ENCODE measurements around the gene BUB1.

DNA sequence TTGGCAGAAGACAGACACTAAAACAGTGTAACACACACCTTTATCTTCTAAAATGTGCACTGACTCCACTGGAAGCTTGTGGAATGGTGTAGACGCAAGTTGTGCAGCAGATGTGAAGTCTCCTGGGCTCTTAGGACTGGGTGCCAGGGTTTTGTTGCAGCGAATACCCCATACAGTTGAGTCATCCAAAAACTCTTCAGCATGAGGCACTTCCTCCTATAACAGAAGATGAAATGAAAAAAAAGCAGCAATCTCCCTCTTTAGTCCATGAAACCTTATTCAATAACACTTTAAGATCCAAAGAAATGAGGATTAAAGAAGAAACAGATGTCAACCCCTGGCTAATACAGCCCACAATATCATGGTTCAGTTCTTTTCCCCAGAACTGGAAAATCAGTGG, 22.2 kb downstream of the BUB1 start:
- no peak for TF ChIP-seq POLR2AphosphoS5 (IDR thresholded peaks at IDR 0.05)
- TF ChIP-seq, protein P1, sequence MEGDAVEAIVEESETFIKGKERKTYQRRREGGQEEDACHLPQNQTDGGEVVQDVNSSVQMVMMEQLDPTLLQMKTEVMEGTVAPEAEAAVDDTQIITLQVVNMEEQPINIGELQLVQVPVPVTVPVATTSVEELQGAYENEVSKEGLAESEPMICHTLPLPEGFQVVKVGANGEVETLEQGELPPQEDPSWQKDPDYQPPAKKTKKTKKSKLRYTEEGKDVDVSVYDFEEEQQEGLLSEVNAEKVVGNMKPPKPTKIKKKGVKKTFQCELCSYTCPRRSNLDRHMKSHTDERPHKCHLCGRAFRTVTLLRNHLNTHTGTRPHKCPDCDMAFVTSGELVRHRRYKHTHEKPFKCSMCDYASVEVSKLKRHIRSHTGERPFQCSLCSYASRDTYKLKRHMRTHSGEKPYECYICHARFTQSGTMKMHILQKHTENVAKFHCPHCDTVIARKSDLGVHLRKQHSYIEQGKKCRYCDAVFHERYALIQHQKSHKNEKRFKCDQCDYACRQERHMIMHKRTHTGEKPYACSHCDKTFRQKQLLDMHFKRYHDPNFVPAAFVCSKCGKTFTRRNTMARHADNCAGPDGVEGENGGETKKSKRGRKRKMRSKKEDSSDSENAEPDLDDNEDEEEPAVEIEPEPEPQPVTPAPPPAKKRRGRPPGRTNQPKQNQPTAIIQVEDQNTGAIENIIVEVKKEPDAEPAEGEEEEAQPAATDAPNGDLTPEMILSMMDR (IDR thresholded peaks at IDR 0.05; ENCODE audit: poor library complexity, severe bottlenecking): no peak
- TF ChIP-seq RAD21 (conservative IDR thresholded peaks at IDR 0.05): no peak
- TF ChIP-seq SMC3 (conservative IDR thresholded peaks at IDR 0.05; ENCODE audit: poor library complexity): no peak
- no peak for TF ChIP-seq EP300 (conservative IDR thresholded peaks at IDR 0.05; ENCODE audit: poor library complexity, severe bottlenecking)
- TF ChIP-seq MXI1 (conservative IDR thresholded peaks at IDR 0.05; ENCODE audit: poor library complexity, severe bottlenecking): no peak
- no peak for TF ChIP-seq TAF1 (IDR thresholded peaks at IDR 0.05; ENCODE audit: low read depth)
